Measurements from ENCODE around the gene TESMIN. TPM values are rescaled to one million over a fixed set of nuclear protein-coding genes. Genes with fewer than 3 reads are reported as not detected.

The TESMIN gene
- total RNA-seq (2014; rRNA removed; shearing (Covaris generic)): 4.0 and 6.6 TPM in 2 replicates

GRCh38 chr11:68751331-68751856 is at the start of gene TESMIN:
Gene TESMIN (minus strand): TSS chr11:68751520. CDS start chr11:68750660, 860 bp downstream.

GRCh38 chr11:68684385-68685356 is 66.6 kb downstream of the TESMIN start, which contains the start of gene GAL:
Gene GAL (plus strand): TSS chr11:68684544. CDS start chr11:68684924, 380 bp downstream.

Other genes with a start within 250 kb of the TESMIN start
- gene GAL, start 67.0 kb downstream of the TESMIN start, total RNA-seq (2014; rRNA removed; shearing (Covaris generic)): 1.2 TPM in 1 of 2 replicates, not detected in the other
- 11.8 and 12.2 TPM in 2 replicates for gene CPT1A, start 90.4 kb upstream of the TESMIN start, total RNA-seq (2014; rRNA removed; shearing (Covaris generic))
- 122 and 149 TPM in 2 replicates for gene MRPL21, start 152.3 kb upstream of the TESMIN start, total RNA-seq (2014; rRNA removed; shearing (Covaris generic))
- 15.4 and 16.1 TPM in 2 replicates for gene IGHMBP2, start 152.4 kb upstream of the TESMIN start, total RNA-seq (2014; rRNA removed; shearing (Covaris generic))
- gene MRGPRD, start 229.5 kb upstream of the TESMIN start, total RNA-seq (2014; rRNA removed; shearing (Covaris generic)): not detected in 2 replicates

All from A375 (cell line).